Measurements from ENCODE around the gene IFITM10.
A peak's percentile ranks its signal among the peaks of the same experiment; 100 is the strongest.

The IFITM10 gene
- total RNA-seq: 0 to 0.85 (median 0.60) reads per million in 4 donors

DNA sequence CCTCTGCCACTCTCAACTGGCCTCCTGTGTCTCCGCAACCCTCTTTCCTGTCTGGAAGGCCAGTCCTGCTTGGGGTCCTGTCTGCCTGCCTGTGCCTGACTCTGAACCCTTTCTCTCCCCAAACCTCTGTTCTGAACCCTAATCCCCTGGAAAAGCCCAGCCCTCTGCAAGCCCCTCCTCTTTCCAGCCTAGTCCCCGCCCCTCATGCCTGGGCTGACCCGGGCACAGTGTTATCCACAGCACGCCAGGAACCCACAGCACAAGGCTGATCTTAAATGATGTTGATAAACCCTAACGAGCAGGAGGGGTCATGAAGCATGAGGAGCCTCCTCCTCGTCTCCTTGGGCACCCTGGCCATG lies at the start of gene IFITM10:
Gene IFITM10 (minus strand): TSS at position 115 of the 359 bp plus-strand sequence. CDS start 153 bp downstream, outside the sequence.
- no peak for DNase-seq

DNA sequence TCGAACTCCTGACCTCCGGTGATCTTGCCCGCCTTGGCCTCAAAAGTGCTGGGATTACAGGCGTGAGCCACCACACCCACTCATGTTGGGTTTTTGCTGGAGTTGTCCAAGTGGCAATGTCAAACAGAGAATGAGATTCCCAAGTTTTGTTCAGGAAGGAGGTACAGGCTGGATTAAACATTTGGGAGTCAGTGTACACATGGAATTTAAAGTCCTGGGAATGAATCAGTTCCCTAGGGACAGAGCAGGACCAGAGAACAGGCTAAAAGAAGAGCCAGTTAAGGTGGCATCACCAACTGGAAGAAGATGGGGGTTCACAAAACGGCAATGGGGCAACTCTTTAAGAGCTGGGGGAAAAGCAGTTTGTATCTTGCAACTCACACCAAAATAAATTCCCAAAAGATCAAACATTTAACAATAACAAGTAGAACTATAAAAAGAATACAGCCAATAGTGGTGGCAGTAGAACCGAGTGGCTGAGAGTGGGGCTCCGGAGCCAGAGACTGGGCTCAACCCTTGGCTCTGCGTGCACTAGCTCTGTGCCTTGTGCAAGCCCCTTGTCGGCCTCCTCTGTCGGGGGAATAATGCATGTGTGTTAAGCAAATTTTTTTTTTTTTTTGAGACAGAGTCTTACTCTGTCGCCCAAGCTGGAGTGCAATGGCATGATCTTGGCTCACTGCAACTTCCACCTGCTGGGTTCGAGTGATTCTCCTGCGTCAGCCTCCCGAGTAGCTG lies 47.2 kb upstream of the IFITM10 start:
- DNase-seq: no peak

DNA sequence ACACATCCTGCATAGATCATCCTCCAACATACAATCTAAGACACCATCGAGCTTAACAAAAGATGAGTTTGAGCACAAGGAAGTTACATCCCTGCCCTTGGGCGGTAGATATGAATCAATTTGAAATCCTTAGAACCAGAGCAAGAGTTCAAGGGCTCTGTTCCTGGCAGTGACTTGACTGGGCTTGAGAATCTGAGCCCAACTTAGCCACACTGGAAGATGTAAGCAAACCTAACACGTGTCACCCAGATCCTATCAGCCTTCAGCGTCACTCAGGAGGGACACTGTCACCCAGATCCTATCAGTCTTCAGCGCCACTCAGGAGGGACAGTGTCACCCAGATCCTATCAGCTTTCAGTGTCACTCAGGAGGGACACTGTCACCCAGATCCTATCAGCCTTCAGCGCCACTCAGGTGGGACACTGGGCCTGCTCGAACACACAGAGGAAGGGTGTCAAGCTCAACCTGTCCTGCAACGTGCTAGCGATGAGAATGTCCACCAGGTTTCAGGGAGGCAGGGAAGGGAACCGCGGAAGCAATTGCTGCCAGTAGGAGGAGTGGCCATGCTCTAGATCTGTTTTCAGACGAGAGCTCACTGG lies 46.1 kb upstream of the IFITM10 start:
- DNase-seq: no peak

DNA sequence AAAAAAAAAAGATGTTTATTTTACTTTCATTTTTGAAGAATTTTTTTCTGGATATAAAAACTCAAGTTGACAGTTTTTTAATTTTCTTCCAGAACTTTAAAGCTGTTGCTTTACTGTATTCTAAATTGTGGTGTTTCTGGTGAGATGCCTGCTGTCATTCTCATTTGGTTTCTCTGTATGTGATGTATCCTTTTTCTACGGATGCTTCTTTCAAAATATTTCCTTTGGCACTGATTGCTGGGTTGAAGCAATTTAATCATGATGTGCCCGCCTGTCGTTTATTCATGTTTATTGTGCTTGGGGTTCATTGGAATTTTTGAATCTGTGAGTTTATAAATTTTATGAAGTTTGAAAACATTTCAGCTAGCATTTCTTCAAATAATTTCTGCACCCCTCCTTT lies 42.7 kb upstream of the IFITM10 start:
- DNase-seq: no peak

DNA sequence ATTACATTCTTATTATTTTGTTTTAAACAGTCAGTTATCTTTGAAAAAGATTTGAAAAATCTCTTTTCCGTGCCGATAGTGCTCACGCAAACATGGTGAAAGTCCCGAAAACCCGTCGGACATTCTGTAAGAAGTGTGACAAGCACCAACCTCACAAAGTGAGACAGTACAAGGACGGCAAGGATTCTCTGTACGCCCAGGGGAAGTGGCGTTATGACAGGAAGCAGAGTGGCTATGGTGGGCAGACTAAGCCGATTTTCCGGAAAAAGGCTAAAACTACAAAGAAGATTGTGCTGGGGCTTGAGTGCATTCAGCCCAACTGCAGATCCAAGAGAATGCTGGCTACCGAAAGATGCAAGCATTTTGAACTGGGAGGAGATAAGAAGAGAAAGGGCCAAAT lies 42.1 kb upstream of the IFITM10 start:
- peak in 1 of 5 donors; percentile 51 for DNase-seq

DNA sequence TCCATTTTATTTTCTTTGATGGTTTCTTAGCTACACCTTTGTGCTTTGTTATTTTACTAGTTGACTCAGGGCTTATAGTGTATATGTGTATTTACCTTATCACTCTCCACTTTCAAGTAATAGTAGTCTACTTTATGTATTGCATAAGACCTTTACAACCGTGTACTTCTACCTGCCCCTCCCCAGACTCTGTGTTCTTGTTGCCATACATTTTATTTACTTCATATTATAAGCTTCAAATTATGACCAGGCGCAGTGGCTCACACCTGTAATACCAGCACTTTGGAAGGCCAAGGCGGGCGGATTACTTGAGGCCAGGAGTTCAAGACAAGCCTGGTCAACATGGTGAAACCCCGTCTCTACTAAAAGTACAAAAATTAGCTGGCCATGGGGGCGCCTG lies 41.5 kb upstream of the IFITM10 start:
- DNase-seq: no peak

DNA sequence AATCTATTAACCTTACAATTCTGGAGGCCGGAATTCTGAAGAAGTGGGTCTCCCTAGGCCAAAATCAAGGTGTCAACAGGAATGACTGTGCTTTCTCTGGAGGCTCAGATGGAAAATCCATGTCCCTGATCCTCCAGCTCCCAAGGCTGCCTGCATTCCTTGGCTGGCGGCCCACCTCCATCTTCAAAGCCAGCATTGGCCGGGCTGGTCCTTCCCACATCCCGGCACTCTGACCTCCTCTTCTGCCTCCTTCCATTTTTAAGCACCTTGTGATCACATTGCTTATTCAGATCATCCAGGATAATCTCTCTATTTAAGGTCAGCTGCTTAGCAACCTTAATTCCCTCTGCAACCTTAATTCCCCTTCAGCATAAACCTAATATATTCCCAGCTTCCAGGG lies 36.1 kb upstream of the IFITM10 start:
- no peak for DNase-seq

DNA sequence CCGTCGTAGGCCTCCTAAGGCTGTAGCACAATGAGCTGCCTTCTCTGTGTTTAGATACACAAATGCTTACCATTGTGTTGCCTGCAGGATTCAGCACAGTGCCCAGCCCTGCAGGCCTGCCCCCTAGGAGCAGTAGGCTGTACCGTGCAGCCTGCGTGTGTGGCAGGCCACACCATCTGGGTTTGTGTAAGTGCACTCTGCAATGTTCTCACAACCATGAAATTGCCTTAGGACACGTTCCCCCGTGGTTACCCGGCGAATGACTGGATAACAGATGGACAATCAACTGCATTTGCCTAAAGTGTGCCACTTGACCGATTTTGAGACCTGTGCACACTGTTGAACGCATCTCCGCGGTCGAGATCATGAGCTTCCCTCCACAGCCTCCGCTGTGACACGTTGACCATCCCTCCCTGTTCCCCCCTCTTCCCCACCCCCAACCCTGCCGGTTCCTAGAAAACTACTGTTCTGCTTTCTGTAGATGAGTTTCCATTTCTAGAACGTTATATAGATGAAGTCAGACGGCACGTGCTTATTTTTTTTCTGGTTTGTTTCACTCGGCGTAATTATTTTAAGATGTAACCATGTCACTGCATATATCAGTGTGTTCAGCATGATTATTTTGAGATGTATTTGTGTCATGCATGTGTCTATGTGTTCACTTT lies 35.5 kb upstream of the IFITM10 start:
- DNase-seq: no peak

DNA sequence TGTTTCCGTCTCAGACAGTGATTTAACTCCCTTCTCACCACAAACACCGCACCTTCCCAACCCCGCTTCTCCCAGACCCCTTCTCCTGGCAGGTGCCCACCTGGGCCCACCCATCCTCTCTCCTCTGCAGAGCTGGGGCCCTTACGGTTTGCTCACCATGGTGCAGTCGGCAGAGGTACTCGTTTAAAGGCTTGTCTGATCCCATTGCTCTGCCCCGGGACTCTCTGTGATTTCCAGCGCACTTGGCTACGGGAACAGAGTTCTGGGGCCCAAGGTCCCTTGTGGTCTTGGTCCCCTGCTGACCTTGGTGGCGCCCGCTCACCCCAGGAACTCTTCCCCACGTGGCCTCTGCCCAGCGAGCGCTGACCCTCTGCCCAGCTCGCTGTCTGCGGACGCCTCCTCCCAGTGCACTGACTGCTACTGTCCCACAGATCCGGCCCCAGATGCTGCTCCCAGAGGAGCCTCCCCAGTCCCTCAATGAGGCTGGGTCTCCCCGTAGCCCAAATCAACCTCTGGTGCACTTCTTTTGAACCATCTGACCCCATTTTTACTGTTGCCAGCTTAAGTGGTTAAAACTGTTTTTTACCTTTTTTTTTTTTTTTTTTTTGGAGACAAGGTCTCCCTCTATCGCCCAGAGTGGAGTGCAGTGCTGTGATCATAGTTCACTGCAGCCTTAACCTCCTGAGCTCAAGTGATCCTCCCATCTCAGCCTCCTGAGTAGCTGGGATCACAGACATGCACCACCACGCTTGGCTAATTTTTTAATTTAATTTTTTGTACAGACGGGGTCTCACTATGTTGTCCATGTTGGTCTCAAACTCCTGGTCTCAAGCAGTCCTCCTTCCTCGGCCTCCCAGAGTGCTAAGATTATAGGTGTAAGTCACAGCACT lies 34.6 kb upstream of the IFITM10 start:
- DNase-seq: no peak

DNA sequence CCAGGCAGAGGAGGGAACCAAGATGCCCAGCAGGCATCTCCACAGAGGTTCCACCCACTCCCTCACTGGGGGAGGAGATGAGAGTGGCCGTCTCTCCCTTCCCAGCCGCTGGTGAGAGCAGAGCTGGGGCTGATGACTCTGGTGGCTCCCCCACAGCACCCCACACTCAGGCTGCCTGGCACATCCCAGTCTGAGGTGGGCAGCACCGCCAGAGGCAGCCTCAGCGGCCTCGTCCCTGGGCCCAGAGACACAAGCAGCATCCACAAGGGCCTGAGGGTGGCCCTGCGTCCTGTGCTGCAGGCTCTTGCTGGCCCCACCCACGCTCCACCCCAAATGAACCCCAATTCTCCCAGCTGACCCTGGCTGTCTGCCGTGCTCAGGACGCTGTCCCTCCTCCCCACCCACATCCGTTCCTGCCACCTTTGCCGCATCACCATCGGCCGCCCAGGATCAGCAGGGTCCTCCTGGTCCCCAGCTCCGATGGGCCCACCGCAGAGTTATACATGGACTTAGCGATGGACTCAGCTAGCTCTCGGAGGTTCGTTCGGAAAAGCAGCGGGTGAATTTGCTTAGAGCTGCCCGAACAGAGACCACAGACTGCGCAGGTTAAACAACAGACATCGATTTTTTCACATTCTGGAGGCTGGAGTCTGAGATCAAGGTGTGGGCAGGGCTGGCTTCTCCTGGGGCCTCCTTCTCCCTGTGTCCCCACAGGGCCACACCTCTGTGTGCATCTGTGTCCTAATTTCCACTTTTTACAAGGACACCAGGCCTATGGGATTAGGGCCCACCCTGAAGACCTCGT lies 33.5 kb upstream of the IFITM10 start:
- no peak for DNase-seq

DNA sequence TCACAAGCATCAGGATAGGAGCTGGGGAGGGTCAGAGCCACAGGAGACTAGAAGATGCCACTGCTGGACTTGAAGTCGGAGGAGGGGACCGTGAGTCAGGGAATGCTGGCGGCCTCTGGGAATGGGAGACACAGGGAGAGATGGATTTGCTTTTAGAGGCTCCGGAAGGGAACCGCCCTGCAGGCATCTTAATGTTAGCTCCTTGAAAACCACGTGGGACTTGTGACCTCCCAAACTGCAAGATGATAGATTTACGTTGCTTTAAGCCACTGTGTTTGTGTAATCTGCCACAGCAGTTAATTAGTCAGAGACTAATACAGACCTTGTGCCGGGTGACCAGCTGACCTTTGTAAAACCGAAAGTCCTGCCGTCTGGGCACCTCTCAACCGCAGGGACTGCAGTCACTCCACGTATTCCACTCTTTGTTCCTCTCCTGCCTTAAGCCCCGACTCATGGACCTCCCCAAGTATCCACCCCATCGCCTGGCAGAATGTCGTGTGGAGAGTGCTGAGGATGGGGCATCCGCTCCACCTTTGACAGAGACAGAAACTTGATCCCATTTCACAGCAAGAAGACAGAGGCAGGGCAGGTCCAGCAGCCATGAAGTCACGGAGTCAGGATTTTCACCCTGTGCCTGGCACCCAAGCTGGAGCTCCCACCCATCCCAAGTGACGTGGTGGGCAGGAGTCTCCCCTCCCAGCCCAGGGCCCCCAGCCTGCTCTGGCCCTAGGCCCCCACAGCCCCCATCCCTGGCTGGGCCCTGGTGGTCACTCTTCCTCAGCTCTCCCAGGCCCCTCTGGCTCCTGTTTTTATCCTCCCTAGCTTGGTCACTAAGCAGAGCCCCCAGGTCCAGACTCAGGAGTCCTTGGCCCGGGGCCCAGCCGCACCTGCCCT lies 32.7 kb upstream of the IFITM10 start:
- no peak for DNase-seq

DNA sequence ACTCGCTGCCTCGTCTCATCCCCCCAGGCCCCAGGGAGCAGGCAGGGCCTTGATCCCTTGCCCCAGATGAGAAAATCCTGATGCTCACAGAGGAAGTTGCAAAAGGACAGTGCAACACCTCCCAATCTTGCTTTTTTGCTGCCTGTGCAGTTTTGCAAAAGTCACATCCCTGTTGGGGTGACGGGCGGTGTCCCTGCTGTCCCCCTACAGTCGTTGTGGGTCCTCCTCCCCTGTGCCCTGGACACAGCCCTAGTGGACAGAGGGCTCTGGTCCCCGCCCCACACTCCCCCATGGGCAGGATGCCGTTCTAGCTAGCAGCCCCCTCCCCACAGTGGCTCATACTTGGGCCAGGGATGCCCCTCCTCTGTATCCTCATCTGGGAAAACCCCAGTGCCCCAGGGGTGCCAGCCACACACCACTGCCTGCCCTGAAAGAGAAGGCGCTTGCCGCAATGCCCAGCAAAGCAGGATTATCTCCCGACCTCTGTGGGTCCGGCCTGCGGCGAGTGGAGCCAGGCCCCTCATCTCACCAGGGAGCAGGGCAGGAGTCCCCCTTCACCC lies 31.7 kb upstream of the IFITM10 start:
- no peak for DNase-seq

DNA sequence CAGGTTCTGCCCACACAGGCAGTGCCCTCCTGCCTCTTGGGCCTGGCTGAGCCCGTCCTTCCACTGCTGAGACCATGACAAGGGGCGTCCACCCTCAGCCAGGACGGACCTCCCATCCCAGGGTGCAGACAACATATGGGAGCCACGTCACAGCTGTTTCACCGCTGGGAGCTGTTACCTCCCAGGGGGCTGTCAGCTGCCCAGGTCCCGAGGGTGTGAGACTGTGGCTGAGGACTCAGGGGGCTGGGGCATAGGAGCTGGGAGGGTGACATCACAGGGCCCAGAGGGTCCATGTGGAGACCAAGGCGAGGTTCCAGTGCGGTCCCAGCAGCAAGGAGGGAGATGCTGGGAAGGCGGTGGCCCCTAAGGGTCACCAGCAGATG lies 31.2 kb upstream of the IFITM10 start:
- DNase-seq: no peak

DNA sequence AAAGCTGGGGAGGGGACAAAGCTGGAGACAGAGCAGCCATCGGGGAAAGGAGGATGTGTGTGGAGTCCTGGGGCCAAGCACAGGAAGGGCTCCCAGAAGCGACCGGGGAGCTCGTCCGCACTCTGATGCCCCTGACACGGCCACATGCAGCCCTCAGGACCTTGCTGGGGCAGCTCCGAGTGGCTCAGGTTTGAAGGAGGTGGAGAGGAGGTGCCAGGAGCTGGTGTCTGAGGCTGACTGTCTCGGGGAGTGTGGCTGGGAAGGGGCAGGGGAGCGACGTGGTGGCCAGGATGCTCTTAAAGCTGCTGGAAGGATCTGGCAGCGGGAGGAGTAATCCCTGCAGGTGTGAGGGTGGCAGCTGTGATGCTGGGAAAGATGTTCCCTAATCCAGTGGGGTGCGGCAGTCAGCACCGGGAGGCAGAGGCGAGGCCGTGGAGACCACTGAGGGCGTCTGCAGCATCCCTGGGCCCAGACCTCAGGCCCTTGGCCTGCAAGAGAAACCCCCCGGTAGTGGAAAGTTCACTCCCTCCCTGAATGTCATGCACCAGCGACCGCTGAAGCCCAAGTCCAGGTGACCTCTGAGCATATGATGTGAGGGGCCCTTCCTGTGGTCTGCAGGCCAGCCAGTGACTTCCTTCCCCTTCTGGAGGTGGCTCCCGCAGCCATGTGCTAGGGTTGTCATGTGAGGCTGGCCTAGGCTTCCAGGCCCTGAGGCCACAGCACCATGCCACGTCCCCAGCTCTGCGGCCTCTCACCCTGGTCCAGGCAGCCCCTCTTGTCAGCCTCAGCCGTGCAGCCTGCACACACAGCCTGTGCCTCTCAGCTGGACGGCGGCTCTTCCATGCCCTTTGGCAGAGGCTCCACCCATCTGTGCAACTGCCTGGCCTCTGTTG lies 30.6 kb upstream of the IFITM10 start:
- DNase-seq: no peak

DNA sequence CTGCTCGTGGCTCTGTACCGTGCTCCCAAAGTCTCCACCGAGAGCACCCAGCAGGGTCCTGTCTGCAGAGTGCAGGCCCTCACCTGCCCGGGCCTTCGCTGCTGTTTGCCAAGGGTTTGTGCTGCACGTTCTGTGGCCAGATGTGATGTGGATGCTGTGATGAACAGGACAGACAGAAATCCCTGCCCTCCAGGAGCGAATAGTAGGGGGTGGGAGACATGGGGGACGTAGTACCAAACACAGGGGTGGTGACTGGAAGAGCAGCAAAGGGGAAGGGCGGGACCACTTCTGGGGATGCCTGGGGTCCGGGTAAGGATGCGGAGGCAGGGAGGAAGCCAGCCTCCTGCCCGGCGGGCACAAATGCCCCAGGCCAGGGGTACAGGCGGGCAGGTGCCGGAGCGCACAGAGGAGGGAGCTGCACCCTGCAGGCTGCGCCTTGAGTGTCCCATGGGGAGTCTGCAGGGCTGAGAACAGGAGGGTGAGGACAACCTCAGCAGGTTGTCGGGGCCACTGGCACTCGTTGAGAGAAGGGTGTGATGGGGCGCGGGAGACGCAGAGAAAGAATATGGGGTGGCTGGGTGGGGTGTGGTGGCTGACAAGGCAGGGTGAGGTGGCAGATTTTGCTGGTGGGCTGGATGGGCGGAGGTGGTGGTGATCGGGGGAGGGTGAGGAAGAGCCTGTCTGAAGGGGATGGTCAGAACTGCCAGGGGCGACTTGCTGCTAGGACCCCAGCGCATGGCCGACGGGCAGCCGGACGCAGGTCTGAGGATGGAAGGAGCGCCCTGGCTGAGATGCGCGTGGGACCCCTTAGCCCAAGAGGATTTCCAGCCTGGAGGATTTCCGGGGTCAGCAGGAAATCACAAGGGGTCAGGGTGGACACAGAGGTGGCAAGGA lies 29.7 kb upstream of the IFITM10 start:
- no peak for DNase-seq

DNA sequence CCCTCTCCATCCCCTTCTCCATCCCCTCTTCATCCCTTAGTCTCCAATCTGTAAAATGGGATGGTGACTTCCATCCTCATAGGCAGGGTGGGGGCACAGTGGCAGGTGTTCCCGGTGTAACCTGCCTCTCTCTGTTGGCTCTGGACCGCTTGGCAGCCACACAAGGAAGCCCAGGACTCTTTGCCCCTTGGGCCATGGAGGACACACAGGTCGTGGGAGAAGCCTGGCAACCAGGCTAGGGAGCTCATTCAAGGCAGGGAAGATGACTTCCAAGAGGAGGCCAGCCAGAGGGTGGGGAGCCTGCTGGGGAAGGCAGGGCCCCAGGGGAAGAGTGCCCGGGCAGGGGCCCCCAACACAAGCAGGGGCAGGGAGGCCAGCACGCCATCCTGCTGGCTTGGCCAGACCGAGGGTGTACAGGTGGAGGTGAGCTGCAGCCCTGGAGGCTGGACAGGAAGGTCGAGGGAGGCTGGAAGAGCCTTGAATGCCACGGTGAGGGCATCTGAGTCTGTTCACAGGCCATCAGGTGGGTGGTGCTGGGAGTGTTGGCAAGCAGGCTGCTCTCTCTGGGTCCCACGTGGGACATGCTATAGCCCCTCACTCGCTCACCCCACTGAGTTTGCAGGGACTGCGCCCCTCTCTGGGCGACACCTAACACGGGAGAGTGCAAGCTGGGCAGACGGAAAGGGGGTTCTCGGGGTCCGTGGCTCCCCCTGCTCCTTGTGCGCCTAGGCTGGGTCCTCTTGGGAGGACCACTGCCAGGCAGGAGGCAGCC lies 28.8 kb upstream of the IFITM10 start:
- DNase-seq: no peak

DNA sequence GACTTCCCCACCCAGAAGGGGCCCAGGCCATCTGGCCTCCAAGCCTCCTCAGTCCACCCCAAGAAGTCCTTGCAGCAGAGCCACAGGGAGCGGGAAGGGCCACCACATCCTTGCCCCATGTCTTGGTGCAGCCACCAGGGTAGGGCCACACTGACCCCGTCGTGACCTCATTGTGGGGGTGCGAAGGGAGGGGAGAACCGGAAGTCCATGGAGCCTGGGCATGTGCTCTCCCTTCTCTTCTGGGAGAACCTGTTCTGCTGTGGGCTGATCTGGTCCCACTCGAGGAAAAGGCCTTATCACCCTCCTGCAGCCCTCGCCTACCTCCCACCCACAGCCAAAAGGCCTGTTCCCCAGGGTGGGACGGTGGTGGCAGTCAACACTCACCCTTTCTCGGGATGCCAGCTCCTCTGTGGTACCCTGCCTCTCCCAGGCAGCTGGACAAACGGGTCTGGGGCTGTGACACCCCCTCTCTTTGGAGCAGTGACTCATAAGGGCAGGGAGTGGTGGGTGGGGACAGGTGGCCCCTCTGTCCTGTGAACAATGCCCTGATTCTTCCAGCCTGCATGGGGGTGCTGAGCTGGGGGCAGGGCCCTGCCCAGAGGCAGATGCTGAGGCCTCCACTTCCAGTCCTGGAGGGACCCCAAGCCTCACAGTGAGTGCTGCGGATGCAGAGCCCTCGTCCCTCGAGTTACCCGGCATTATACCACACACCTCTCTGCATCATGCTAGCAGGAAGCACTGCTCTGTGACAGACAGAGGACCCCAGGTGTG lies 27.9 kb upstream of the IFITM10 start:
- DNase-seq: no peak
